ENCODE results near the gene CHRM4. TPM values are rescaled to one million over a fixed set of nuclear protein-coding genes. Genes with fewer than 3 reads are reported as not detected.
A peak's percentile ranks its signal among the peaks of the same experiment; 100 is the strongest.

Gene CHRM4
- total RNA-seq: 0.29 and 0.36 TPM in 2 replicates

GRCh38 chr11:46391578-46392420, at the start of gene CHRM4:
CHRM4 (minus strand) TSS chr11:46391776; CDS start chr11:46386557, 5,219 bp downstream.
- TF ChIP-seq CTCF (IDR thresholded peaks at IDR 0.05; ENCODE audit: extremely low read depth, low read depth, low read length): peak; percentile 8
- Histone ChIP-seq H4K20me1 (ENCODE audit: insufficient read depth, low read length) (peaks cover 30% of the 10 kb centered on the region), H2AFZ (ENCODE audit: low read length) (no peak within 1 kb of the TSS), H3K4me1 (ENCODE audit: insufficient read depth, low read length) (peaks cover 15% of the 10 kb centered on the region), H3K27me3 (ENCODE audit: insufficient read depth, low read length) (peaks cover 45% of the 10 kb centered on the region), H3K27ac (ENCODE audit: low read depth, low read length) (no peak within 1 kb of the TSS), H3K4me3 (ENCODE audit: insufficient read depth, low read length) (peak within 1 kb of the TSS; percentile 64), H3K79me2 (ENCODE audit: insufficient read depth, low read length) (no peaks in the 10 kb centered on the region), H3K36me3 (ENCODE audit: insufficient read depth, low read length) (no peaks in the 10 kb centered on the region), H3K4me2 (ENCODE audit: insufficient read depth, low read length) (peak within 1 kb of the TSS; percentile 79), H3K9me3 (ENCODE audit: low read depth, low read length) (no peaks in the 10 kb centered on the region)
- peak; percentile 96 for DNase-seq (ENCODE audit: insufficient read length, low spot score, missing footprints)

DNA sequence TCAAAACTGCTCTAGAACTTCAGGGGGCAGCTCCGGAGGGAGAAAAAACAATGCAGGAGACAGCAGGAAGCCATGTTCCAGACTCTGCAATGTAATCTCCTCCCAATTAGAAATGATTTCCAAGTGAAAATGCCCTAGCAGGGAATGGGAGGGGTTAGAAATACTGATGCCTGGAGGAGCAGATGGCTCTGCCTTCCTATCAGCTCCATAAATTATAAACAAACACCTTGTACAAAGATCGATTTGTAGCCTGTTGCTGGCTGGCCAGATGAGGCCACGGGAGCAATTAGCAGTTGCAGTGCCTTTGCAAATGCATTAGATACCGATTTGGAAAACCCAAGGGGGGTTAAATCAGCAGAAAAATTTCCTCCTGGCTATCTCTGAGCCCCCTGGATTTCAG, 46.6 kb upstream of the CHRM4 start:
- no peak overlapping the region for H3K4me2 ChIP-seq (ENCODE audit: insufficient read depth, low read length)
- DNase-seq (ENCODE audit: insufficient read length, low spot score, missing footprints): no peak
- H3K27me3 ChIP-seq (ENCODE audit: insufficient read depth, low read length): no peaks in the 10 kb centered on the region
- no peaks in the 10 kb centered on the region for H3K9me3 ChIP-seq (ENCODE audit: low read depth, low read length)
- no peak overlapping the region for H3K4me3 ChIP-seq (ENCODE audit: insufficient read depth, low read length)
- no peak overlapping the region for H3K27ac ChIP-seq (ENCODE audit: low read depth, low read length)
- H3K79me2 ChIP-seq (ENCODE audit: insufficient read depth, low read length): no peaks in the 10 kb centered on the region
- H4K20me1 ChIP-seq (ENCODE audit: insufficient read depth, low read length): peaks cover 5% of the 10 kb centered on the region
- no peak for TF ChIP-seq CTCF (IDR thresholded peaks at IDR 0.05; ENCODE audit: extremely low read depth, low read depth, low read length)
- no peak overlapping the region for H2AFZ ChIP-seq (ENCODE audit: low read length)
- no peaks in the 10 kb centered on the region for H3K4me1 ChIP-seq (ENCODE audit: insufficient read depth, low read length)
- peaks cover 5% of the 10 kb centered on the region for H3K36me3 ChIP-seq (ENCODE audit: insufficient read depth, low read length)

DNA sequence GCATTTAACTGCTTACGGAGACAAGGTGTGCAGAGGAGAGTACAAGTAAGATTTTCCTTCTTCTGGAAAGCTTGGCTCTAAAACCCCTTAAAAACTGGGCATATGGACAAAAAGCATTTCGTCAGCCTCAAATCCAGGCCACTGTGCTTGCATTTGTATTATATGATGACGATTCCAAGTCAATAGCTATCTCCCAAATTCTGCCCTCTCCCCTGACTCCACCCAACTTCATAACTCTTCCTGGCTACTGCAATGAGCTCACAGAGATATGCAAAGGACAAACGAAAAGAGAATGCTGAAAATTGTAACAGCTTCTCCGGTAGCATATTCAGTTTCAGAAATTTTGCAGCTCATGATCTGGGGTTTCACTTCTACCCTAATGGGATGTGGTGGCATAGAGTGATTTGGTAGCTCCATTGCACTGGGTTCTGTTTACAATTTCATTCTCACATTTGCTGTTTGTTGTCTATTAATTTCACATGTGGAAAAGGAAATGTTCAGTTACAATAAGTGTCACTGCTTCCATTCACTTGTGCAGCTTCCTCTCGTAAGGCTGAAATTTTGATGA, 45.6 kb upstream of the CHRM4 start:
- Histone ChIP-seq H3K4me2 (ENCODE audit: insufficient read depth, low read length) (no peak overlapping the region), H3K27me3 (ENCODE audit: insufficient read depth, low read length) (no peaks in the 10 kb centered on the region), H3K4me3 (ENCODE audit: insufficient read depth, low read length) (no peak overlapping the region), H3K36me3 (ENCODE audit: insufficient read depth, low read length) (peaks cover 14% of the 10 kb centered on the region), H3K27ac (ENCODE audit: low read depth, low read length) (no peak overlapping the region), H3K79me2 (ENCODE audit: insufficient read depth, low read length) (no peaks in the 10 kb centered on the region), H2AFZ (ENCODE audit: low read length) (no peak overlapping the region), H4K20me1 (ENCODE audit: insufficient read depth, low read length) (peaks cover 5% of the 10 kb centered on the region), H3K9me3 (ENCODE audit: low read depth, low read length) (no peaks in the 10 kb centered on the region), H3K4me1 (ENCODE audit: insufficient read depth, low read length) (no peaks in the 10 kb centered on the region)
- no peak for DNase-seq (ENCODE audit: insufficient read length, low spot score, missing footprints)
- no peak for TF ChIP-seq CTCF (IDR thresholded peaks at IDR 0.05; ENCODE audit: extremely low read depth, low read depth, low read length)

GRCh38 chr11:46436113-46436512, 44.5 kb upstream of the CHRM4 start:
- Histone ChIP-seq H3K27me3 (ENCODE audit: insufficient read depth, low read length) (no peaks in the 10 kb centered on the region), H3K4me3 (ENCODE audit: insufficient read depth, low read length) (no peak overlapping the region), H4K20me1 (ENCODE audit: insufficient read depth, low read length) (peaks cover 5% of the 10 kb centered on the region), H3K79me2 (ENCODE audit: insufficient read depth, low read length) (no peaks in the 10 kb centered on the region), H3K27ac (ENCODE audit: low read depth, low read length) (no peak overlapping the region), H3K4me2 (ENCODE audit: insufficient read depth, low read length) (no peak overlapping the region), H2AFZ (ENCODE audit: low read length) (no peak overlapping the region), H3K9me3 (ENCODE audit: low read depth, low read length) (no peaks in the 10 kb centered on the region), H3K36me3 (ENCODE audit: insufficient read depth, low read length) (peaks cover 17% of the 10 kb centered on the region), H3K4me1 (ENCODE audit: insufficient read depth, low read length) (no peaks in the 10 kb centered on the region)
- DNase-seq (ENCODE audit: insufficient read length, low spot score, missing footprints): no peak
- TF ChIP-seq CTCF (IDR thresholded peaks at IDR 0.05; ENCODE audit: extremely low read depth, low read depth, low read length): no peak
